Activated naive CD8-positive, alpha-beta T cell treated with anti-CD3 and anti-CD28 coated beads for 36 hours (primary cell): ENCODE measurements around the gene TMEM94. TPM values are rescaled to one million over a fixed set of nuclear protein-coding genes. Genes with fewer than 3 reads are reported as not detected.
A peak's percentile ranks its signal among the peaks of the same experiment; 100 is the strongest.
"Not testable (repeated sequence)": the region's sequence is repeated elsewhere in the genome, so short reads cannot be mapped to it uniquely, and the experiment has no call there.

ENCODE experiments used
- DNase-seq: peaks from one replicate; pipeline ENCODE4 v3.0.0; 2021
- H3K27ac Mint-ChIP-seq: one replicate; pipeline ENCODE4 v1.8.0; 2022; ENCODE audit warnings: mild to moderate bottlenecking, moderate library complexity, mixed read lengths
- H3K27me3 Mint-ChIP-seq: one replicate; pipeline ENCODE4 v1.8.0; 2022; ENCODE audit warnings: mild to moderate bottlenecking, mixed read lengths
- H3K36me3 Mint-ChIP-seq: one replicate; pipeline ENCODE4 v1.8.0; 2021; ENCODE audit warnings: mild to moderate bottlenecking, mixed read lengths
- H3K4me1 Mint-ChIP-seq: one replicate; pipeline ENCODE4 v1.8.0; 2021; ENCODE audit warnings: mixed read lengths
- H3K4me3 Mint-ChIP-seq: one replicate; pipeline ENCODE4 v1.8.0; 2022; ENCODE audit warnings: mild to moderate bottlenecking, moderate library complexity, mixed read lengths
- H3K9me3 Mint-ChIP-seq: one replicate; pipeline ENCODE4 v1.8.0; 2022; ENCODE audit warnings: mixed read lengths
- total RNA-seq, 2 experiments: library from RNA; stranded (reverse); gene quantifications; one replicate each; pipeline ENCODE4 v1.2.3, GENCODE V29; 2021

TMEM94 gene
- total RNA-seq = 10 to 100 TPM; 46.6 to 55.5 TPM

DNA sequence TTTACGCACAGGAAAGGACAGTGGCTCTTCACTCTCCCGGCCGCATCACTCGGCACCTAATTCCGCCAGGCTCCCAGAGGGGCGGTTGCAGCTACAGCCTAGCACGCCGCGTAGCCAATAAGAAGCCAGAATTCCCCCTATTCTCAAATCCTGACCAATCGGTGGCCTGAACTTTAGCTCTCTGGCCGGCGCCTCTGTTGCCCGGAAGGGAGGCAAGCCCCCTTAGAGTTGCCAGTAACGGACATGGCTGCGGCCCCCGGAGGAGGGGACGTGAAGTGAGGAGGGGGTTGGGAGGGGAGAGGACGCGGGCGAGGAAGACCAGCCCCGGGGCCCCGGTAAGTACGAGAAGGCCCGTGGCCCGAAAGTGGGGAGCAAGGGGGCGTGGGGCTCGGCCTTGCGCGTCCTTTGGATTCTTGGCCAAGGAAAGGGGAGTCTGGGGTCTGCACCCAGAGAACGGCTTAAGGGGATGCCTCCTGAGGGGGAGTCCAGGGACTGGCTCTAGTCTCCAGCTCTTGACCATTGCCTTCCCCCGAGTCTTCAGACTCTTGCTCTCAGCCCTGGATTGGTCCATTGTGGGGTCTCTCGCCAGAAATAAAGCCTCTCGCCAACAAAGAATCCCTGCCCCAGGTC lies at the start of gene TMEM94:
TMEM94 (plus strand) TSS at position 219 of the 630 bp plus-strand sequence. CDS start 15,271 bp downstream, outside the sequence.
- Mint-ChIP-seq H3K36me3 (peaks cover 1% of the 10 kb centered on the region), H3K4me1 (peaks cover 32% of the 10 kb centered on the region), H3K9me3 (no peaks in the 10 kb centered on the region), H3K27me3 (peaks cover 3% of the 10 kb centered on the region), H3K4me3 (peak within 1 kb of the TSS; percentile 91), H3K27ac (peak within 1 kb of the TSS; percentile 90)
- peak; percentile 91 for DNase-seq

DNA sequence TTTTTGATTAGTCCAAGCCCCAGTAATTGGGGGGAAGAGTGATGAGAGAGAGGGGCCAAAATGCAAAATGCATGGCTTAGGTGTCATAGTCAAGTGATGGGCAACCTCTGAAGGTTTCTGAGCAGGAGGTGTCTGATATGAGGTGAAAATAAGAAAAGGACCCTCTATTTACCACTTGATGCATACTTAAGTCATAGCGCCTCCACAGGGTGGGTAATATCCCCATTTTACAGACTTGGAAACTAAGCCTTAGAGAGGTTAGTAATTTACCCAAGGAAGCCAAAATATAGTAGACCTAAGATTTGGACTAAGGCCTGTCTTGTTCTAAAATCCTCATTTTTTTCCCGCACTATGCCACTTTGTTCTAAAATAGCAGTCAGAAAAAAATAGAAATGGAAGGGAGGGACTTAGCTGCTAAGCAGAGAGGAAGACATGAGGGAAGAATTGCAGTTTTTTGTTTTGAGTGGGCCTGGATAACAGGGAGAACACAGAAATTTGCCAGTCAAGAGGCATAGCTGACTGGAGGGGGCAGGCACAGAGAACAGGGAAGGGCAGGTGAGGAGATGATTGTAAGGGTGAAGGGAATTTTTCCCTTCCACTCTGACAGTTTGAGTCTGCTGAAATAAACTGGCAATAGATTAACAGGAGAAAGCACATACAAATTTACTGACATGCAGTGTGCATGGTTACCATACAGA lies 48.6 kb upstream of the TMEM94 start:
- peaks cover 11% of the 10 kb centered on the region for H3K36me3 Mint-ChIP-seq
- peaks cover 32% of the 10 kb centered on the region for H3K4me1 Mint-ChIP-seq
- H3K4me3 Mint-ChIP-seq = no peak overlapping the region
- no peak for DNase-seq
- no peak overlapping the region for H3K27ac Mint-ChIP-seq
- H3K27me3 Mint-ChIP-seq = no peaks in the 10 kb centered on the region
- no peaks in the 10 kb centered on the region for H3K9me3 Mint-ChIP-seq

DNA sequence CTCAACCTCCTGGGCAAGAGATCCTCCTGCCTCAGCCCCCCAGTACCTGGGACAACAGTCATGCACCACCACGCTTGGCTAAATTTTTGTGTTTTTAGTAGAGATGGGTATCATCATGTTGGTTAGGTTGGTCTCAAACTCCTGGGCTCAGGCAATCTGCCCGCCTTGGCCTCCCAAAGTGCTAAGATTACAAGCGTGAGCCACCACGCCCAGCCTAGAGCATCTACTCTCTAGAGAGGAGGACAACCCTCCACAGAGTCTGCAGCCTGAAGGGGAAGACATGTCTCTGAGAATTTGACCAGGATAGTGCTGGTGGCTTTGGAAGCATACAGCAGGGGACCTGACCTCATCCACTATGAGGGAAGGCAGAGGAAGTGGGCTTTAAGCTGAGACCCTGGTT lies 46.3 kb upstream of the TMEM94 start:
- H3K27me3 Mint-ChIP-seq = no peaks in the 10 kb centered on the region
- H3K27ac Mint-ChIP-seq = no peak overlapping the region
- H3K4me1 Mint-ChIP-seq = peaks cover 25% of the 10 kb centered on the region

DNA sequence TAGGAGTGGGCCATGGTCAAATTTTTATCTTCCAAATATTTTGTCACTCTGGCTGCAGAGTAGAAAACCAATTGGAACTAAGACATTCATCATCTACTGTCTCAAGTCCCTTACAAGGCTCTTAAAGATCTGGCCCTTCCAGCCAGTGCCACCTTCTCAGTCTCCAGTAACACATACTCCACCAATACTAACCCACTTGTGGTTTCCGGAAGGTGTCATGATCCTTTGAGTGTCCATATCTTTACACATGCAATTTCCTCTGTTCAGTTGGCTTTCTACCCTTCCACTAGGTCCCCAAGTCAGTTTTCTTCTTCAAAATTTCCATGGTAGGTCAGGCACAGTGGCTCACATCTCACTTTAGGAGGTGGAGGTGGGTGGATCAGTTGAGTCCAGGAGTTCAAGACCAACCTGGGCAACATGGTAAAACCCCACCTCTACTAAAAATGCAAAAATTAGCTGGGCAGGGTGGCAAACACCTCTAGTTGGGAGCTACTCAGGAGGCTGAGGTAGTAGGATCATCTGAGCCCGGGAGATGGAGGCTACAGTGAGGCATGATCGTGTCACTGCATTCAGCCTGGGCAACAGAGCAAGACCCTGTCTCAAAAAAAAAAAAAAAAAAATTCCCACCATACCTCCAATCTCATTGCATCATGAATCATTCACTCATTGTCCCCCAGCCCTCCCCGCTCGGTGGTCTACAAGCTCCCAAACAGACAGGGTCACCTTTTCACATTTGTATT lies 44.9 kb upstream of the TMEM94 start:
- peak overlapping the region; percentile 11 for H3K27ac Mint-ChIP-seq
- no peaks in the 10 kb centered on the region for H3K9me3 Mint-ChIP-seq
- no peaks in the 10 kb centered on the region for H3K27me3 Mint-ChIP-seq
- DNase-seq = no peak
- peaks cover 19% of the 10 kb centered on the region for H3K4me1 Mint-ChIP-seq
- H3K36me3 Mint-ChIP-seq = no peaks in the 10 kb centered on the region
- H3K4me3 Mint-ChIP-seq = no peak overlapping the region

More for the DNA sequence above, 46.3 kb upstream of the TMEM94 start:
- Mint-ChIP-seq H3K36me3 (no peaks in the 10 kb centered on the region), H3K9me3 (no peaks in the 10 kb centered on the region), H3K4me3 (no peak overlapping the region)
- no peak for DNase-seq

DNA sequence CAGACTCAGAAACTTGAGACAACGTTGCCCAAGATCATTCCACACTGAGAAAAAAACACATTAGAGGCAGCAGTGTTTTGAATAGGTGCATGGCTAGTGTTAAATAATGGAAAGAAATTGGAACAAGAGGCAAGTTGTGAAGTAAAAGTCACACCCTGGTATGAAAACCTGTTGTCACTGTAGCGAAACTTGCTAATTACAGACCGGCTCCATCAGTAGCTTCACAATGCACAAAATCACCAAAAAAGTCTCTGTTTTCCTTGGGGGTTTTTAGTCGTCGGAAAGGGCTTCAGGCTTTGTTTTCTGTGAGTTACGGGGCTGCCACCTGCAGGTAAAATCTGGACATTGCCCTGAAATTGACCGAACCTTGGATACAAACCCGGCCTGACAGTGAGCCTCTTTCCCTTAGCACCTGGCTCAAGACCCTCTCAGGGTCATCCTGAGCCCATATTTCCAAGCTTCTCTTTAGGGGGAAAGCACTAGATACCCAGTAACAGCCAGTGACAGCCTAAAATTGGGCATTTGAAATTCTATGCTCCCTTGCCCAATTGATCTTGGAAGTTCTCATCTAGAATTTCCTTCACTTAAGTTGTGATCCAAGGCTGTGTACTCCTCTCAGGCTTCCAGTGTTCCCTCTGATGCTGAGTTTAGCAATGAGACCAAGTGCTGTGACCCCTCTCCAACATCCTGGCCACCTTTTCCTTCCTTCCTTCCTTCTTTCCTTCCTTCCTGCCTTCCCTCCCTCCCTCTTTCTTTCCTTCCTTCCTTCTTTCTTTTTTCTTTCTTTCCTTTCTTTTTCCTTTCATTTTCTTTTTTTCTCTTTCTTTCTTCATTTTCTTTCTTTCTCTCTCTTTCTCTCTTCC lies 43.7 kb upstream of the TMEM94 start:
- peak overlapping the region; percentile 8 for H3K4me3 Mint-ChIP-seq
- H3K36me3 Mint-ChIP-seq = no peaks in the 10 kb centered on the region
- peak; percentile 66 for DNase-seq
- peak overlapping the region; percentile 16 for H3K27ac Mint-ChIP-seq
- no peaks in the 10 kb centered on the region for H3K27me3 Mint-ChIP-seq
- H3K9me3 Mint-ChIP-seq = no peaks in the 10 kb centered on the region
- H3K4me1 Mint-ChIP-seq = peaks cover 17% of the 10 kb centered on the region

DNA sequence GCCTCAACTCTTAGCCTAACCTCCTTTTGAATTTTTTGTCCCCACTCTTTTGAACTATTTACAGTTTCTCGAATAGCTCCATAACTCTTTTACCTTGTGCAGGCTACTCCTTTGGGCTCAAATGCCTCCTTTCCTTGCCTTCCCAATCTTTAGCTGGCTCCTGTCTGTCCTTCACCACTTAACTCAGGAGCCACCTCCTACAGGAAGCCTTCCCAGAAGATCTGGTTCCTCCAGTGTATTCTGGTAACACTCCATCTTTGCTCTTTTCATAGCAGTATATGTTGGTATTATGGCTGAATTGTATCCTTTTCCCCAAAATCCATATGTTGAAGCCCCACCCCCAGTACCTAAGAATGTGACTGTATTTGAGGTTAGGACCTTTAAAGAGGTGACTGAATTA lies 41.9 kb upstream of the TMEM94 start:
- Mint-ChIP-seq H3K4me3 (no peak overlapping the region), H3K4me1 (peaks cover 17% of the 10 kb centered on the region), H3K27ac (no peak overlapping the region), H3K36me3 (no peaks in the 10 kb centered on the region), H3K9me3 (no peaks in the 10 kb centered on the region), H3K27me3 (no peaks in the 10 kb centered on the region)
- no peak for DNase-seq

DNA sequence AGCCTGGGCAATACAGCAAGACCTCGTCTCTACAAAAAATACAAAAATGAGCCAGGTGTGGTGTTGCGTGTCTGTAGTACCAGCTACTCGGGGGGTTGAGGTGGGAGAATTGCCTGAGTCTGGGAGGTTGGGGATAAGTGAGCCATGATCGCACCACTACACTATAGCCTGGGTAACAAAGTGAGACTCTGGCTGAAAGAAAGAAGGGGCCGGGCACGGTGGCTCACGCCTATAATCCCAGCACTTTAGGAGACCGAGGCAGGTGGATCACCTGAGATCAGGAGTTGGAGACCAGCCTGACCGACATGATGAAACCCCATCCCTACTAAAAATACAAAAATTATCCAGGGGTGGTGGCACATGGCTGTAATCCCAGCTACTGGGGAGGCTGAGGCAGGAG lies 40.4 kb upstream of the TMEM94 start:
- no peaks in the 10 kb centered on the region for H3K27me3 Mint-ChIP-seq
- no peaks in the 10 kb centered on the region for H3K36me3 Mint-ChIP-seq
- H3K4me3 Mint-ChIP-seq = no peak overlapping the region
- peaks cover 17% of the 10 kb centered on the region for H3K4me1 Mint-ChIP-seq
- DNase-seq = no peak
- no peaks in the 10 kb centered on the region for H3K9me3 Mint-ChIP-seq
- no peak overlapping the region for H3K27ac Mint-ChIP-seq

DNA sequence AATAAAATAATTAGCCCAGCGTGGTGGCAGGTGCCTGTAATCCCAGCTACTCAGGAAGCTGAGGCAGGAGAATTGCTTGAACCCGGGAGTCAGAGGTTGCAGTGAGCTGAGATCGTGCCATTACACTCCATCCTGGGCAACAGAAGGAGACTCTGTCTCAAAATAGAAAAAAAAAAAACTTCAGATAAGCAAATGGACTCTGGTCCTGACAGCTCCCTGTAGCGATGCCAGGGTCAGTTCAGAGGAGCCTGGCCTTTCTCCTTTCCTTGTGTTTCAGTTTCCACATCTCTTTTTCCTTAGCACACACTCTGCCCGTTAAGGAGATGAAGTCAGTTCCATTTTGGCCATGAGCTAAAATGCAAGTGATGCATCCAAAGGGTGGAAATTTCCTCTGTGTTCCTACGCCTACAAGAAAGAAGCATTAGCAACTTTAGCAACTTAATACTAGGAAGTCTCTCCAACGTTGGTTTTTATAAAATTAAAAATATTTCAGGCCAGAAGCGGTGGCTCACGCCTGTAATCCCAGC lies 39.3 kb upstream of the TMEM94 start:
- DNase-seq = no peak
- Mint-ChIP-seq H3K27me3 (no peaks in the 10 kb centered on the region), H3K27ac (no peak overlapping the region), H3K4me1 (peaks cover 9% of the 10 kb centered on the region), H3K36me3 (no peaks in the 10 kb centered on the region), H3K9me3 (no peaks in the 10 kb centered on the region), H3K4me3 (no peak overlapping the region)

DNA sequence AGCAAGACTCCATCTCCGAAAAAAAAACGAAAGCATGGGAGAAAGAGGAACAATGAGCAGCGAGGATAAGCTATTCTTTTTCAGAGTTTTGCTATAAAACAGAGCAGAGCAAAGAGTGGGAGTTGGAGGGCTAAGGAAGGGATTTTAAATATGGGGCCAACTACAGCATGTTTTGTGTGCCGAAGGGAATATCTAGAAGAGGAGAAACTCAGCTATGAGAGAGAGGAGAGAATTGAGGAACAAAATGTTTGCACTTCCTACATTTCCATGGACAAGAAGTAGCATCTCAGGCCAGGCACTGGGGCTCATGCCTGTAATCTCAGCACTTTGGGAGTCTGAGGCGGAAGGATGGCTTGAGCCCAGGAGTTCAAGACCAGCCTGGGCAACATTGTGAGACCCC lies 37.9 kb upstream of the TMEM94 start:
- H3K27ac Mint-ChIP-seq = no peak overlapping the region
- no peaks in the 10 kb centered on the region for H3K36me3 Mint-ChIP-seq
- H3K27me3 Mint-ChIP-seq = no peaks in the 10 kb centered on the region
- no peaks in the 10 kb centered on the region for H3K9me3 Mint-ChIP-seq
- no peak for DNase-seq
- no peak overlapping the region for H3K4me3 Mint-ChIP-seq
- no peaks in the 10 kb centered on the region for H3K4me1 Mint-ChIP-seq

DNA sequence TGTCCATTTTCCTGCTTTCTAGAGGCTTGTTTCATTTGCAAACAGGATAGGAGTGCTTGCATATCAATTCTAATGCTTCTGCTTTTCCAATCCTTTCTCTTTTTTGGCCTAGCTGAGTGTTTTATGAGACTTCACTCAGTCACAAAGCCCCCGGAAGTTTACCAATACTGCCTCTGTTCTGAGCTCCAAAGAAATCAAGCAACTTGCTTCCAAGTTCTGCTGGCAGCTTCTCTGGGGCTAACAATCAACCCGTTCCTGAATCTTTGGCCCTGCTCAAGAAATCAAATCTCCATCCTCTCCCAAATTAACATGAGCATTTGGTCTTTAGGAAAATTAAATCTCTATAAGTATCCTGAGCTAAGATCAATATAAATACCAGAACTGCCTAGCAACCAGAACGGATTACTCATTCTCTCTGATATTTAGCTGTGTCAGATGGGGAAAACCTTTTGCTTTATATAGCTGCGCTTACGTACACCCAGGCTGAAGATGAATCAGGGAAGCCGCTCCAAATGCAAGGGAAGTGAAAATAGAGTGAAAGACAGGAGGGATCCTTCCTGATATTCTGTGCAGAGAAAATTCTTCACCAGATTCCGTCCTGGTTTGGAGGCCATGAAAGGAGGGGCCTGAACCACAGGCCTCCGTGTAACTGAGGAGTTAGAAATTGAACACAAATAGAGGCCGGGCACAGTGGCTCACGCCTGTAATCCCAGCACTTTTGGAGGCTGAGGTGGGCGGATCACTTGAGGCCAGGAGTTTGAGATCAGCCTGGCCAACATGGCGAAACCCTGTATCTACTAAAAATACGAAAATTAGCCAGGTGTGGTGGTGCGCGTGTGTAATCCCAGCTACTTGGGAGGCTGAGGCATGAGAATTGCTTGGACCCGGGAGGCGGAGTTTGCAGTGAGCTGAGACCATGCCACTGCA lies 27.6 kb upstream of the TMEM94 start:
- Mint-ChIP-seq H3K9me3 (no peaks in the 10 kb centered on the region), H3K4me3 (no peak overlapping the region), H3K27me3 (no peaks in the 10 kb centered on the region), H3K4me1 (peaks cover 12% of the 10 kb centered on the region), H3K36me3 (no peaks in the 10 kb centered on the region), H3K27ac (no peak overlapping the region)
- DNase-seq = no peak

DNA sequence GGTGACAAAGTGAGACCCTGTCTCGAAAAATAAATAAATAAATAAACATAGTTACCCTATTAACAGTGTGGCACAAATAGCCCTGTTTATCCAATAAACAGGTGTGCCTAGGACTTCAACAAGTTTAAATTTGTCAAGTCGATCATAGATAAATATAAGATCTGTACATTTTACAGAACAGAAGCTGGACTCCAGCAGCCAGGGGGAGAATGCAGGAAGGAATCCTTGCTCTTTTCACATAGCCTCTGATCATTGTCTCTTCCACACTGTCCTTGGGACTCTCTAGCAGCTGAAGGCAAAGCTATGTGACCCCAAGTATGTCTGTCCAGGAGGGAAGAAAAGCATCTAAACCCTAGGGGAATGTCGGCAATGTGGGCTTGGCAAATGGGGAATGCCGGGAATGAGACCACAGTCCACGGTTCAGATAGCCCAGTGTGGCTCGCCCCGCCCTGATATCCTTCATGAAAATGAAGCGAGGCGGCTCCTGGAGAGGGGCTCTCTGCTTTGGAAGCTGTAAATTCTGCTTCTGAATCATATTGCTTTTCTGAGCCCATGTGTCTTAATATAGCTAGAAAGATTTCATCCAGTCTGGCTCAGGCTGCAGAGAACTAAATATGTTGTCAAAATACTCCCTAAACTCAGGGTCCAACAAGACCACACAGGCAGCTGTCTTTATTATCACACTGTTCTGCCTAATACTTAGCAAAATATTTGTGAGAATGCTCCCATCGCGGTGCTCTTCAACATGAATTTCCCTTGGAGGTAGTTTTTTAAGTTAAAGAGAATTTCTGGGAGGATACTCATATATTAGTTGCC lies 26.1 kb upstream of the TMEM94 start:
- DNase-seq = no peak
- no peak overlapping the region for H3K4me3 Mint-ChIP-seq
- no peaks in the 10 kb centered on the region for H3K27me3 Mint-ChIP-seq
- no peak overlapping the region for H3K27ac Mint-ChIP-seq
- no peaks in the 10 kb centered on the region for H3K9me3 Mint-ChIP-seq
- H3K36me3 Mint-ChIP-seq = no peaks in the 10 kb centered on the region
- H3K4me1 Mint-ChIP-seq = peaks cover 12% of the 10 kb centered on the region

DNA sequence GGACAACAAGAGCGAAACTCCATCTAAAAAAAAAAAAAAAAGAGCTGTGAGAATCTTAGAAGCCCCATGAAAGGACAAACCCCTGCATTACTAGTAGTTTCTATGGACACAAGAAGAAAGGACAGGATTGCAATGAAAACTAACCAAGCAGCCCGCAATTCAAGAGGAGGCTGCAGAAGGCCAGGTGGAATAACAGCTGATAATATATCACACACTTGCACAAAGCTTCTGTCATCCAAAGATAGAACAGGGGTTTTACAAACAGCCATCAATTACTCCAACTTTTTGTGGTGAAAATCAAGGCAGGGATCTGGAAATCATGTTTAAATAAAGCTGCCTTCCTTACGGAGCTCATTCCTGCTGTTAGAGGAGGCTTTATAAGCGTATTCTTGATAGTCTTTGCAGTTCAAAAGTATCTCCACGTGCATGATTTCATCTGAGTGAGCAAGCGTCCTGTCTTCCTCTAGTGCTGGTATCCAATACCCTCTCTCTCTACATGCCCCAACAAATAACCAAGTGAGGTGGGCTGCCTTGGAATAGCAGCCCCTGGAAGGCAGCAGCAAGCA lies 23.1 kb upstream of the TMEM94 start:
- no peak overlapping the region for H3K27ac Mint-ChIP-seq
- no peaks in the 10 kb centered on the region for H3K9me3 Mint-ChIP-seq
- no peak for DNase-seq
- H3K4me1 Mint-ChIP-seq = peaks cover 3% of the 10 kb centered on the region
- H3K27me3 Mint-ChIP-seq = peaks cover 3% of the 10 kb centered on the region
- H3K36me3 Mint-ChIP-seq = no peaks in the 10 kb centered on the region
- no peak overlapping the region for H3K4me3 Mint-ChIP-seq

DNA sequence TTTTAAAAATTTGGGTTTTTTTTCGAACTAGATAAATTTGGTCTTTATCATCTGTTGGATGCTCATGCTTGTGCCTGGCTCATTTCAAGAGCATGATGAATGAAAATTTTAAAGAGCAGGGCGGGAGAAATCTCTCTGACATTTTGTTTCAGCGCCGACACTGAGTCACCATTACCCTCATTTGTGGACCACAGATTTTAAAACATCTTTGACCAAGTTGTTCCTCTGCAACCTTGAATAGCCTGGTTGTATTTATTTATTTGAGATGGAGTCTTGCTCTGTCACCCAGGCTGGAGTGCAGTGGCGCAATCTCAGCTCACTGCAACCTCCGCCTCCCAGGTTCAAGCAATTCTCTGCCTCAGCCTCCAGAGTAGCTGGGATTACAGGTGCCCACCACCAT lies 22.0 kb upstream of the TMEM94 start:
- not testable (repeated sequence) for H3K9me3 Mint-ChIP-seq, DNase-seq, H3K27me3 Mint-ChIP-seq, H3K4me1 Mint-ChIP-seq, H3K4me3 Mint-ChIP-seq, H3K27ac Mint-ChIP-seq, H3K36me3 Mint-ChIP-seq
